Measurements from ENCODE around the gene ATAD2B.

ATAD2B gene

GRCh38 chr2:23837871-23838270 lies 89.1 kb downstream of the ATAD2B start:
- no peak overlapping the region for H3K4me3 ChIP-seq (ENCODE audit: low read length in 2 of 2)
- H3K4me1 ChIP-seq (ENCODE audit: control insufficient read depth, insufficient read depth, low read length), result no peaks in the 10 kb centered on the region
- no peak overlapping the region for H3K9ac ChIP-seq (ENCODE audit: low read length in 2 of 2)
- no peaks in the 10 kb centered on the region for H3K9me3 ChIP-seq (ENCODE audit: control insufficient read depth in 2 of 2, low read length in 2 of 2)
- no peaks in the 10 kb centered on the region for H3K36me3 ChIP-seq (ENCODE audit: control insufficient read depth in 2 of 2, insufficient read depth in 2 of 2, low read length in 2 of 2)
- no peaks in the 10 kb centered on the region for H3K27me3 ChIP-seq (ENCODE audit: control insufficient read depth in 1 of 2, insufficient read depth in 2 of 2, low read length in 2 of 2)
- H3K27ac ChIP-seq (ENCODE audit: low read length), result no peak overlapping the region

- no peak overlapping the region for H3K27ac ChIP-seq (ENCODE audit: low read length)
- H3K9ac ChIP-seq (ENCODE audit: low read length in 2 of 2), result no peak overlapping the region
- H3K4me1 ChIP-seq (ENCODE audit: control insufficient read depth, insufficient read depth, low read length), result no peaks in the 10 kb centered on the region
- no peaks in the 10 kb centered on the region for H3K9me3 ChIP-seq (ENCODE audit: control insufficient read depth in 2 of 2, low read length in 2 of 2)
- H3K36me3 ChIP-seq (ENCODE audit: control insufficient read depth in 2 of 2, insufficient read depth in 2 of 2, low read length in 2 of 2), result no peaks in the 10 kb centered on the region
- no peak overlapping the region for H3K4me3 ChIP-seq (ENCODE audit: low read length in 2 of 2)
- no peaks in the 10 kb centered on the region for H3K27me3 ChIP-seq (ENCODE audit: control insufficient read depth in 1 of 2, insufficient read depth in 2 of 2, low read length in 2 of 2)
Measured at GRCh38 chr2:23836971-23837565, 89.9 kb downstream of the ATAD2B start.

GRCh38 chr2:23836505-23836904 lies 90.4 kb downstream of the ATAD2B start:
- no peak overlapping the region for H3K4me3 ChIP-seq (ENCODE audit: low read length in 2 of 2)

GRCh38 chr2:23835988-23836387 lies 90.9 kb downstream of the ATAD2B start:
- H3K36me3 ChIP-seq (ENCODE audit: control insufficient read depth in 2 of 2, insufficient read depth in 2 of 2, low read length in 2 of 2), result no peaks in the 10 kb centered on the region
- no peaks in the 10 kb centered on the region for H3K9me3 ChIP-seq (ENCODE audit: control insufficient read depth in 2 of 2, low read length in 2 of 2)
- H3K4me1 ChIP-seq (ENCODE audit: control insufficient read depth, insufficient read depth, low read length), result no peaks in the 10 kb centered on the region
- no peak overlapping the region for H3K4me3 ChIP-seq (ENCODE audit: low read length in 2 of 2)
- no peaks in the 10 kb centered on the region for H3K27me3 ChIP-seq (ENCODE audit: control insufficient read depth in 1 of 2, insufficient read depth in 2 of 2, low read length in 2 of 2)
- no peak overlapping the region for H3K27ac ChIP-seq (ENCODE audit: low read length)
- H3K9ac ChIP-seq (ENCODE audit: low read length in 2 of 2), result no peak overlapping the region

More at GRCh38 chr2:23836505-23836904, 90.4 kb downstream of the ATAD2B start:
- H3K27me3 ChIP-seq (ENCODE audit: control insufficient read depth in 1 of 2, insufficient read depth in 2 of 2, low read length in 2 of 2), result no peaks in the 10 kb centered on the region
- H3K9ac ChIP-seq (ENCODE audit: low read length in 2 of 2), result no peak overlapping the region
- H3K4me1 ChIP-seq (ENCODE audit: control insufficient read depth, insufficient read depth, low read length), result no peaks in the 10 kb centered on the region
- no peaks in the 10 kb centered on the region for H3K9me3 ChIP-seq (ENCODE audit: control insufficient read depth in 2 of 2, low read length in 2 of 2)
- H3K27ac ChIP-seq (ENCODE audit: low read length), result no peak overlapping the region
- no peaks in the 10 kb centered on the region for H3K36me3 ChIP-seq (ENCODE audit: control insufficient read depth in 2 of 2, insufficient read depth in 2 of 2, low read length in 2 of 2)

GRCh38 chr2:23835423-23835822 lies 91.5 kb downstream of the ATAD2B start:
- Histone ChIP-seq H3K9ac (ENCODE audit: low read length in 2 of 2) (no peak overlapping the region), H3K36me3 (ENCODE audit: control insufficient read depth in 2 of 2, insufficient read depth in 2 of 2, low read length in 2 of 2) (no peaks in the 10 kb centered on the region), H3K4me3 (ENCODE audit: low read length in 2 of 2) (no peak overlapping the region), H3K9me3 (ENCODE audit: control insufficient read depth in 2 of 2, low read length in 2 of 2) (no peaks in the 10 kb centered on the region), H3K27me3 (ENCODE audit: control insufficient read depth in 1 of 2, insufficient read depth in 2 of 2, low read length in 2 of 2) (no peaks in the 10 kb centered on the region), H3K4me1 (ENCODE audit: control insufficient read depth, insufficient read depth, low read length) (no peaks in the 10 kb centered on the region), H3K27ac (ENCODE audit: low read length) (no peak overlapping the region)

- H3K4me3 ChIP-seq (ENCODE audit: low read length in 2 of 2), result no peak overlapping the region
- H3K27ac ChIP-seq (ENCODE audit: low read length), result no peak overlapping the region
- no peaks in the 10 kb centered on the region for H3K9me3 ChIP-seq (ENCODE audit: control insufficient read depth in 2 of 2, low read length in 2 of 2)
- H3K4me1 ChIP-seq (ENCODE audit: control insufficient read depth, insufficient read depth, low read length), result no peaks in the 10 kb centered on the region
- H3K9ac ChIP-seq (ENCODE audit: low read length in 2 of 2), result no peak overlapping the region
- H3K27me3 ChIP-seq (ENCODE audit: control insufficient read depth in 1 of 2, insufficient read depth in 2 of 2, low read length in 2 of 2), result no peaks in the 10 kb centered on the region
- peaks cover 3 to 6% of the 10 kb centered on the region in 2 donors for H3K36me3 ChIP-seq (ENCODE audit: control insufficient read depth in 2 of 2, insufficient read depth in 2 of 2, low read length in 2 of 2)
Measured at GRCh38 chr2:23828986-23829385, 97.9 kb downstream of the ATAD2B start.

GRCh38 chr2:23828256-23828980 lies 98.5 kb downstream of the ATAD2B start:
- Histone ChIP-seq H3K27me3 (ENCODE audit: control insufficient read depth in 1 of 2, insufficient read depth in 2 of 2, low read length in 2 of 2) (no peaks in the 10 kb centered on the region), H3K27ac (ENCODE audit: low read length) (no peak overlapping the region), H3K4me3 (ENCODE audit: low read length in 2 of 2) (no peak overlapping the region), H3K4me1 (ENCODE audit: control insufficient read depth, insufficient read depth, low read length) (no peaks in the 10 kb centered on the region), H3K9me3 (ENCODE audit: control insufficient read depth in 2 of 2, low read length in 2 of 2) (no peaks in the 10 kb centered on the region), H3K36me3 (ENCODE audit: control insufficient read depth in 2 of 2, insufficient read depth in 2 of 2, low read length in 2 of 2) (peaks cover 3 to 6% of the 10 kb centered on the region in 2 donors), H3K9ac (ENCODE audit: low read length in 2 of 2) (no peak overlapping the region)

GRCh38 chr2:23827287-23827686 lies 99.6 kb downstream of the ATAD2B start:
- Histone ChIP-seq H3K9ac (ENCODE audit: low read length in 2 of 2) (no peak overlapping the region), H3K9me3 (ENCODE audit: control insufficient read depth in 2 of 2, low read length in 2 of 2) (no peaks in the 10 kb centered on the region), H3K27ac (ENCODE audit: low read length) (no peak overlapping the region), H3K4me1 (ENCODE audit: control insufficient read depth, insufficient read depth, low read length) (no peaks in the 10 kb centered on the region), H3K4me3 (ENCODE audit: low read length in 2 of 2) (no peak overlapping the region), H3K36me3 (ENCODE audit: control insufficient read depth in 2 of 2, insufficient read depth in 2 of 2, low read length in 2 of 2) (peaks cover 3 to 7% of the 10 kb centered on the region in 2 donors), H3K27me3 (ENCODE audit: control insufficient read depth in 1 of 2, insufficient read depth in 2 of 2, low read length in 2 of 2) (no peaks in the 10 kb centered on the region)

- no peak overlapping the region for H3K27ac ChIP-seq (ENCODE audit: low read length)
- peaks cover 3 to 12% of the 10 kb centered on the region in 2 donors for H3K36me3 ChIP-seq (ENCODE audit: control insufficient read depth in 2 of 2, insufficient read depth in 2 of 2, low read length in 2 of 2)
- no peaks in the 10 kb centered on the region for H3K9me3 ChIP-seq (ENCODE audit: control insufficient read depth in 2 of 2, low read length in 2 of 2)
- no peaks in the 10 kb centered on the region for H3K4me1 ChIP-seq (ENCODE audit: control insufficient read depth, insufficient read depth, low read length)
- H3K4me3 ChIP-seq (ENCODE audit: low read length in 2 of 2), result no peak overlapping the region
- H3K27me3 ChIP-seq (ENCODE audit: control insufficient read depth in 1 of 2, insufficient read depth in 2 of 2, low read length in 2 of 2), result no peaks in the 10 kb centered on the region
- H3K9ac ChIP-seq (ENCODE audit: low read length in 2 of 2), result no peak overlapping the region
Measured at GRCh38 chr2:23826771-23827170, 100.2 kb downstream of the ATAD2B start.

- H3K9me3 ChIP-seq (ENCODE audit: control insufficient read depth in 2 of 2, low read length in 2 of 2), result no peaks in the 10 kb centered on the region
- H3K9ac ChIP-seq (ENCODE audit: low read length in 2 of 2), result no peak overlapping the region
- H3K36me3 ChIP-seq (ENCODE audit: control insufficient read depth in 2 of 2, insufficient read depth in 2 of 2, low read length in 2 of 2), result peaks cover 3 to 13% of the 10 kb centered on the region in 2 donors
- no peak overlapping the region for H3K27ac ChIP-seq (ENCODE audit: low read length)
- no peak overlapping the region for H3K4me3 ChIP-seq (ENCODE audit: low read length in 2 of 2)
- H3K4me1 ChIP-seq (ENCODE audit: control insufficient read depth, insufficient read depth, low read length), result no peaks in the 10 kb centered on the region
- H3K27me3 ChIP-seq (ENCODE audit: control insufficient read depth in 1 of 2, insufficient read depth in 2 of 2, low read length in 2 of 2), result no peaks in the 10 kb centered on the region
Measured at GRCh38 chr2:23826040-23826439, 100.9 kb downstream of the ATAD2B start.

- Histone ChIP-seq H3K4me3 (ENCODE audit: low read length in 2 of 2) (no peak overlapping the region), H3K27me3 (ENCODE audit: control insufficient read depth in 1 of 2, insufficient read depth in 2 of 2, low read length in 2 of 2) (no peaks in the 10 kb centered on the region), H3K4me1 (ENCODE audit: control insufficient read depth, insufficient read depth, low read length) (no peaks in the 10 kb centered on the region), H3K36me3 (ENCODE audit: control insufficient read depth in 2 of 2, insufficient read depth in 2 of 2, low read length in 2 of 2) (peaks cover 3 to 13% of the 10 kb centered on the region in 2 donors), H3K27ac (ENCODE audit: low read length) (no peak overlapping the region), H3K9ac (ENCODE audit: low read length in 2 of 2) (no peak overlapping the region), H3K9me3 (ENCODE audit: control insufficient read depth in 2 of 2, low read length in 2 of 2) (no peaks in the 10 kb centered on the region)
Measured at GRCh38 chr2:23824777-23825212, 102.1 kb downstream of the ATAD2B start.
